G401 (cell line): ENCODE measurements around the gene ZNRF2. TPM values are rescaled to one million over a fixed set of nuclear protein-coding genes. Genes with fewer than 3 reads are reported as not detected.

ENCODE experiments used
- DNase-seq: peaks from one replicate; pipeline ENCODE4 v3.0.0-alpha.2; 2015; ENCODE audit warnings: low spot score
- in situ Hi-C: cut with HindIII; loops from 2 replicates; pipeline ENCODE4 v1.10.0; 2016; ENCODE audit warnings: low sequenced_read_pairs, mixed read lengths
- total RNA-seq: library from RNA; depleted of rRNA; stranded (reverse); fragments of >200 nt; shearing (Covaris generic); gene quantifications from 2 replicates; pipeline ENCODE4 v1.2.3, GENCODE V29; 2014

ZNRF2 gene
- total RNA-seq, 1 experiment from 2014 or later, result 3.4 TPM

DNA sequence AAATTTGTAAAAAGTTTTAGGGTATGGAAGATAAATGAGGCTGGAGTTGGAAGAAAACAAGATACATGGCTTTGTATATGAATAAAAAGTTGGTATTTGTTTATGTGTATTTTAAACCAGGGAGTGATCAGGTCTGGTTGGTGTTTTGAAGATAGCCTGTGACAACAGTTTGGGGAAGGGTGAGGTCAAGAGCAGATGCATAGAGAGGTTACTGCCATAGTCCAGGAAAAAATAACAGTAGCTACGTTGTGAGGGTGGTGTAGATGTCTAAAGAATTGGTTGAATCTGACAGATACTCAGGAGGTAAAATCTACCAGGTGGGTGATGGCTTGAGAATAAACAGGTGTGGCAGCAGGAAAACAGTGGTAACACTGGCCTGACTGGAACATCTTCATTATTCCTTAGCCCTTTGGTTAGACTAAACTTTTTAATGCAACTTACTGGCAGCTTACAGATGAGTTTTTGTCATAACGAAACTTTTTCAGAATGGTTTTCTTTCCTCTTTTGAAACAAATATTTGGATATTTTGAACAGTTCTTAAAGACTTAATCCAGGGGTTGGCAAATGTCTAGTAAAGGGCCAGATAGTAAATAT, 25.5 kb downstream of the ZNRF2 start:
- DNase-seq, result no peak
- in situ Hi-C loops, result no loop called here

- in situ Hi-C loops, result no loop called here
These were observed 26.4 kb downstream of the ZNRF2 start for GRCh38 chr7:30310674-30311362.

DNA sequence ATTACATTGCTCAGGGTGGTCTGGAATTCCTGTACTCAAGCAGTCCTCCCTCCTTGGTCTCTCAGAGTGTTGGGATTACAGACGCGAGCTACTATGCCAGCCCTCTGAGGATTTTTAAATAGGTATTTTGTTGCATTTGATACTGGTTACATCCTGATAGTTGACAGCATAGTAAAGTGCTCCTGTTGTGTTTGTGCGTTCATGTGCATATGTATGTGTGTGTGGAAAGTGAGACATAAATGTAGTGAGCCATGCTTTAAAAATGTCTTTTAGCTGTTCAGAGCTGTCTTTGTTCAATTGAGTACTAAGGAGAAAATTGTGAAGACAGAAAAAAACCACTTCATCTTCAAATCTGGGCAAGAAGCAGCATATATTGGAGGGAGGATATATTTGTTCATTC, 27.8 kb downstream of the ZNRF2 start:
- in situ Hi-C loops, result no loop called here
- DNase-seq, result no peak

More at GRCh38 chr7:30310674-30311362, 26.4 kb downstream of the ZNRF2 start:
- no peak for DNase-seq

DNA sequence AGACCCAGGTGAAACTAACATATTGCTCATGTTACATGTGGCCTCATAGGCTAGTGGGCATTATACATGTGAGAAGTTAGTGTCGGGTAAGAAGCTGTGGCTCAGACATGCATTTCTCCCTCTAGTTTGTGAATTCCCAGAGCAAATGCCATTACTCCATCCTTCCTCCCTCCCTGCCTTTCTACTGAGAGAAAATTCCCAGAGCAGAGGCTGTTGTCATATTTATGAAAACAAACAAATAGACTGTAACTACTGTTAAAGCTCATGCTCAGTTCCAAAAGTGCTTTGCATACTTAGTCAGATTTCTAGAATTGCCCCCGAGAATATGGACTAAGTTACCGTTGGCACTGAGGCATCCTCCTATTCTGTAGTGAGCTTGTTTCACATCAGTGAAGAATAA, 29.0 kb downstream of the ZNRF2 start:
- DNase-seq, result no peak
- in situ Hi-C loops, result no loop called here

DNA sequence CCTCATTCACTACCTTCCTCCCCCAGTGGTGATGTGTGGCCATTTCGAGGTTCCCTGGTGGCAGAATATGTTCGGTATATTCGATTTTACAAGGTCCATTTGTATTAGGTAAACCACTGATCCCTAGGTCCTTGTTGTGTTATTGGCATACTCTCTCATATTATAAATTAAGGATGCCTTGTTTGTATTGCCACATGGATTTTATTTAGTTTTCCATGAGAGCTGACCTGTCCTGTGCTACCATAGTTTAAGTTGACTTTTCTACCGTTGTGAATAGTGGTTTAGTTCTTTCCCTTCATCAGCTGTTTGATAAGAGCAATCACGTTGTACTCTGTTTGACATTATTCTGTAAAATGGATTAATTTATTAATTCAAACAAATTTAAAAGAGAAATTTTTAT, 29.4 kb downstream of the ZNRF2 start:
- in situ Hi-C loops, result no loop called here
- no peak for DNase-seq

GRCh38 chr7:30315589-30315988, 31.2 kb downstream of the ZNRF2 start:
- in situ Hi-C loops, result no loop called here
- no peak for DNase-seq

DNA sequence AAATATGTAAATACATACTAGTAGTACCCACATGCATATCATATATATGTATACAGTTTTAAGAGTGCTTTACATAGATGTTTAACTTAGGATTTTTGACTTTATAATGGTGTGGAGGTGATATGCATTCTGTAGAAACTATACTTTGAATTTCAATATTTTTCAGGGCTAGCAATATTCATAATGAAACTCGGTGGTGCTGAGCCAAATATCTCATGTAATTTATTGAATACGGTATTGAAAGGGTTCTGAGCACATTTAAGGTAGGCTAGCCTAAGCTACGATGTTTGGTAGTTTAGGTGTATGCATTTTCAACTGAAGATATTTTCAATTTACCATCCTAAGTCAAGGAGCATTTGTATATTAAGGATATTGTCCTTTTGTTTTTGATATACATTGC, 36.0 kb downstream of the ZNRF2 start:
- in situ Hi-C loops, result no loop called here
- no peak for DNase-seq

DNA sequence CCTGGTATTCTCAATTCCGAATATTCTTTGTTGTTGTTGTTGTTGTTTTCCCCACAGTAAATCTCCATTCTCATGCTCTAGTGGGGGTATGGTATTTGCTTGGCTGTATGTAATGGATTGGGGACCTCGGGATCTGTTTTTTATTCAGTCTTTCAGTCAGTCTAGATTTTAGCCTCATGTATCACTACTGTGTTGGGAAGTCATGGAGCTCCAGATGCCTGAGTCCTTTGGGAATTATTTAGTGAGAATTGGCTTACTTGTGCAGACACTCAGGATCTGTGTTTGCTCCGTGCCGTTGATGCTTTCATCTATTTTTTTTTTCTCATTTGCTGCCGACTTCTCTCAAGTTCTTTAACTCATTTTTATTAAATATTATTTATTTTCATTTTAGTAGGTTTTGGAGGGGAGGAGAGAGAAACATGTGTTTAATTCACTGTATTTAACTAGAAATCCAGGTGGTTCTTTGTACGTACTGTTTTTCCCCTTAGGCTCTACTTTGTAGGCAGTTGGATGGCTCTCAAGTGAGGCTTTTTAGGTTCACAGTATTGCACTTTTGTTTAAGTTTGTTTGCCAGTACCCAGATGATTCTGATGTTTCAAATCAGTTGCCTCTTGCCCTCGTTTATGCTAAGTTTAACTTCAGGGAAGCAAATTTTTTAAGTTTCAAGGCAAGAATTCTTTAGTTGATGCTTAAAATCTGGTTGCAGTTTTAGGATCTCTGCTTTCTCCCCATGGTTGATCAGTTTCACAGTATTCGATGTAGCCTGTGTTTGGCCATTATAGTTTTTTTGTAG, 36.9 kb downstream of the ZNRF2 start:
- in situ Hi-C loops, result no loop called here
- no peak for DNase-seq

DNA sequence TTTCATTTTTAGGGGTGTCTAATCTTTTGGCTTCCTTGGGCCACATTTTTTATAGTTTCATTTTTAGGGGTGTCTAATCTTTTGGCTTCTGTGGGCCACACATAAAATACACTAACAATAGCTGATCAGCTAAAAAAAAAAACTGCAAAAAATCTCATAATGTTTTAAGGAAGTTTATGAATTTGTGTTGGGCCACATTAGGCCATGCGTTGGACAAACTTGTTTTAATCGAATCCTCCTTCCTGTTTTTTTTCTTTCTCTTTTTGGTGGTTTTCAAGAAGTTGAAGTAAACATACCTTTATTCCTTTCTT, 37.4 kb downstream of the ZNRF2 start:
- in situ Hi-C loops, result no loop called here
- DNase-seq, result no peak

- in situ Hi-C loops, result no loop called here
- peak; percentile 44 for DNase-seq
These were observed 38.0 kb downstream of the ZNRF2 start for GRCh38 chr7:30322271-30323005.

- in situ Hi-C loops, result no loop called here
- DNase-seq, result no peak
These were observed 38.6 kb downstream of the ZNRF2 start for GRCh38 chr7:30323006-30323355.

- no peak for DNase-seq
- in situ Hi-C loops, result no loop called here
These were observed 43.4 kb downstream of the ZNRF2 start for GRCh38 chr7:30327813-30328212.

DNA sequence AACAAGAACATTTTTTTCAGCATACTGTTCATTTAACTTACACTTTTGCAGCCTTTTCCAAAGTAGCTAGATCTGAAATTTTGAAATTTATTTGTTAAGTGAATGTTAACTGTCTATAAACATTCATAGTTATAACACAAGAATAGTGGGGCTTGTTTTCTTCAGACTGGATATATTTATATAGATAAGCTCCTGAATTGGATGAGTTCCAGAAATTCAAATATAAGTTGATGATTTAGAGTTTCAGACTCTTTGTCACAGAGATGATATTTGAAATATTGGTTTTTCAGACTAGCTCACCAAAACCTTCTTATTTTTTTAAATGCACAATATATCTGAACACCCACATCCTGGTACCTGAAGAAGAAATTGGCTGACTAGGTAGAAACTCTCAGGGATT, 44.0 kb downstream of the ZNRF2 start:
- in situ Hi-C loops, result no loop called here
- no peak for DNase-seq

- no peak for DNase-seq
- in situ Hi-C loops, result no loop called here
These were observed 45.3 kb downstream of the ZNRF2 start for GRCh38 chr7:30329716-30330115.

GRCh38 chr7:30330134-30331111, 46.0 kb downstream of the ZNRF2 start:
- no peak for DNase-seq
- in situ Hi-C loops, result no loop called here

DNA sequence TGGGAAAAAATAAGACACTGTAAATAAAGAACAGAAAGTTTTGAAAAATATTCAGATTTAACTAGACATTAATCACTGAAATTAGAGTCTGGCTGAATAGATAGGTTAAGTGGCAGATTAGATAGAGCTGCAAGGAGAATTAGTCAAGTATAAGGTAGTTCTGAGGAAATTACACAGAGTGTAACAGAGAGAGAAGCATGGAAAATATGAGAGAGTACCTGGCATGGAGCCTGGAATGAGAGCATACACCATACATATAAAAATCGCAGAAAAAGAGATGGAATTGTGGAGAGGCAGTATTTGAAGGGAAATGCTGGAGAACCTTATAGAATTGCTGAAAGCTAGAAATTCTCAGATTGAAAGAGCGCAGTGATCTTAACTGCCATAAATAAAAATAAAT, 46.9 kb downstream of the ZNRF2 start:
- DNase-seq, result no peak
- in situ Hi-C loops, result no loop called here

DNA sequence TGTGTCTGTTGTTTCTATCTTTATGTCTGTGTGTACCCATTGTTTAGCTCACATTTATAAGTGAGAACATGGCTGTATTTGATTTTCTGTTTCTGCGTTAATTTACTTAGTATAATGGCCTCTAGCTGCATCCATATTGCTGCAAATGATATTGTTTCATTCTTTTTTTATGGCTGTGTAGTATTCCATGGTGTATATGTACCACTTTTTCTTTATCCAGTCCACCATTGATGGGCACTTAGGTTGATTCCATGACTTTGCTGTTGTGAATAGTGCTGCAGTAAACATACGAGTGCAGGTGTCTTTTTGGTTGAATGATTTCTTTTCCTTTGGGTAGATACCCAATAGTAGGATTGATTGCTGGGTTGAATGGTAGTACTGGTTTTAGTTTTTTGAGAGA, 48.2 kb downstream of the ZNRF2 start:
- in situ Hi-C loops, result no loop called here
- DNase-seq, result no peak

DNA sequence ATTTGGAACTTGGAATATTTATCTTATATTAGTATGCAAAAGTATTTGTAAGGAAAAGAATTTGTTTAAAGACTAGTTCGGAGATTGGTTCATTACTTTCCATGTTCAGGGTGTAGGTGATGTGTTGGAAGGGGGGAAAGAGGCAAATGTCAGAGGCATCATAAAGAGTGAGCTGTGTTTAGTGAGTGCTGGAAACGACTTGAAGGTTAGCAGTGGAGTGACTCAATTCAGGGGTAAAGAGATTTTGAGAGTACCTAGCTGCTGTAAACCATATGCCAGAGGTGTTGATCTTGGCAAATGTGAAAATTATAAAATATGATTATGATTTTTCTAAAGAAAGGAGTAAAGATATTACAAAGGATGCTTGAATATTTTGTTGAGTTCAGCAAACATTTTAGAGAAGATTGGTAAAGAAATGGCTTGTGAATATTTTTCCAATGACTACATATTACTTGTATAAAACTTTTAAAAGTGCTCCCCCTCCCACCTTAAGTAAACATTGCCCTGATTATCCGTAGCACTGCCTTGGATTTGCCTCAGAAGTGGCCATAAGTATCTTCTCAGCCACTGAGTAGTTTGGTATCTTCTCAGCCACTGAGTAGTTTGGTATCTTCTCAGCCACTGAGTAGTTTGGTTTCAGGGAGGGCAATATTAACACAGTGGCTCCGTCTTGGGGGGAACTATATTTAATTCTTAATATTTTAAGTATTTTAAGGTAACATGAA, 51.5 kb downstream of the ZNRF2 start:
- in situ Hi-C loops, result no loop called here
- DNase-seq, result no peak
